Calu3 (cell line): Measurements from ENCODE around the gene TRPC4. TPM values are rescaled to one million over a fixed set of nuclear protein-coding genes. Genes with fewer than 3 reads are reported as not detected.

Experiments
- BruUV-seq: library from RNA; stranded (reverse); fragments of 400-500 nt; replicated peaks from 2 replicates; lab custom pipeline; 2021; lab: Mats Ljungman, UMichigan
- CTCF ChIA-PET: fragments of 300-600 bp; sonication (Branson Sonifier 250); formaldehyde crosslinking; loops from one replicate; lab custom pipeline; 2022; ENCODE audit warnings: antibody characterized with exemption; lab: Charles Lee
- DNase-seq: peaks from one replicate; pipeline ENCODE4 v3.0.0; 2022
- H3K27ac Mint-ChIP-seq: one replicate; pipeline ENCODE4 v1.8.0; 2022; ENCODE audit warnings: mixed read lengths; ENCODE audit not compliant: unreplicated experiment
- H3K27me3 Mint-ChIP-seq: one replicate; pipeline ENCODE4 v1.8.0; 2022; ENCODE audit warnings: mixed read lengths; ENCODE audit not compliant: unreplicated experiment
- H3K36me3 Mint-ChIP-seq: one replicate; pipeline ENCODE4 v1.8.0; 2022; ENCODE audit warnings: mild to moderate bottlenecking, moderate library complexity, mixed read lengths; ENCODE audit not compliant: insufficient read depth, unreplicated experiment
- H3K4me1 Mint-ChIP-seq: one replicate; pipeline ENCODE4 v1.8.0; 2022; ENCODE audit warnings: mild to moderate bottlenecking, low read depth, mixed read lengths; ENCODE audit not compliant: unreplicated experiment
- H3K4me3 Mint-ChIP-seq: one replicate; pipeline ENCODE4 v1.8.0; 2022; ENCODE audit warnings: mild to moderate bottlenecking, low read depth, moderate library complexity, mixed read lengths; ENCODE audit not compliant: unreplicated experiment
- H3K9me3 Mint-ChIP-seq: one replicate; pipeline ENCODE4 v1.8.0; 2022; ENCODE audit warnings: low read depth, mixed read lengths; ENCODE audit not compliant: unreplicated experiment
- intact Hi-C: fragments of 100-400 bp; cut with micrococcal nuclease; formaldehyde crosslinking; loops from one replicate; pipeline ENCODE4 v1.10.0; 2022; ENCODE audit not compliant: unreplicated experiment
- total RNA-seq: library from RNA; stranded (reverse); gene quantifications from 2 replicates; pipeline ENCODE4 v1.2.3, GENCODE V29; 2022
- TF ChIP-seq, protein P1 (sequence below): fragments of 200-600 bp; IDR thresholded peaks from one replicate; pipeline ENCODE4 v1.8.0; 2022; ENCODE audit warnings: antibody characterized with exemption; ENCODE audit not compliant: unreplicated experiment

The TRPC4 gene
- total RNA-seq, 1 experiment from 2014 or later: not detected

DNA sequence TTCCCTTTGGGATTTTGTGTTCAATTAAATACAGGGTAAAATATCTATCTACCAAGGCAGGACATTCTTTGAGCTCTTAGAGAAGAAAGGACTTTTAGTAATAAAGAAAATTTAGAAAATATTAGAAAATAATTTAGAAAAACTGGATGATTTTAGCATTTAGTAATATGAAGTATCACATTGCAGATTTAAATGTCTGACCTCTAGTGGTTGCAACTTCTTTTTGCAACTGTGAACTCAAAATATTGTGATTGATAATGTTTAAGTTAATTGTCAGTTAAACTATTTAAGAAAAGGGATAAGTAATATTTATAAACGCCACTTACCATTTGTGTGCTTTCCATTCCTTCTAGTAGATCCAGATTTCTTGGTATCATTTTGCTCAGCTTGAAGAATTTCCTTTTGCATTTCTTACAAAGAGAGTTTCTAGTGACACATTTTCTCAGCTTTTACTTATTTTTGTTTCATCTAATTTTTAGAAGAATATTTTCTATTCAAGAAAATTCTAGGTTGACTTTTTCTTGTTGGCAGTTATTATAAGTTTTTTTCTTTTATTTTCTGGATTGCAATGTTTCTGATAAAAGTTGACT lies 260.7 kb downstream of the TRPC4 start:
- CTCF ChIA-PET: no interaction called here
- no peaks in the 10 kb centered on the region for H3K9me3 Mint-ChIP-seq
- TF ChIP-seq, protein P1, sequence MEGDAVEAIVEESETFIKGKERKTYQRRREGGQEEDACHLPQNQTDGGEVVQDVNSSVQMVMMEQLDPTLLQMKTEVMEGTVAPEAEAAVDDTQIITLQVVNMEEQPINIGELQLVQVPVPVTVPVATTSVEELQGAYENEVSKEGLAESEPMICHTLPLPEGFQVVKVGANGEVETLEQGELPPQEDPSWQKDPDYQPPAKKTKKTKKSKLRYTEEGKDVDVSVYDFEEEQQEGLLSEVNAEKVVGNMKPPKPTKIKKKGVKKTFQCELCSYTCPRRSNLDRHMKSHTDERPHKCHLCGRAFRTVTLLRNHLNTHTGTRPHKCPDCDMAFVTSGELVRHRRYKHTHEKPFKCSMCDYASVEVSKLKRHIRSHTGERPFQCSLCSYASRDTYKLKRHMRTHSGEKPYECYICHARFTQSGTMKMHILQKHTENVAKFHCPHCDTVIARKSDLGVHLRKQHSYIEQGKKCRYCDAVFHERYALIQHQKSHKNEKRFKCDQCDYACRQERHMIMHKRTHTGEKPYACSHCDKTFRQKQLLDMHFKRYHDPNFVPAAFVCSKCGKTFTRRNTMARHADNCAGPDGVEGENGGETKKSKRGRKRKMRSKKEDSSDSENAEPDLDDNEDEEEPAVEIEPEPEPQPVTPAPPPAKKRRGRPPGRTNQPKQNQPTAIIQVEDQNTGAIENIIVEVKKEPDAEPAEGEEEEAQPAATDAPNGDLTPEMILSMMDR: no peak
- intact Hi-C loops: no loop called here
- H3K36me3 Mint-ChIP-seq: no peaks in the 10 kb centered on the region
- H3K4me1 Mint-ChIP-seq: no peaks in the 10 kb centered on the region
- H3K27me3 Mint-ChIP-seq: no peaks in the 10 kb centered on the region
- no peak overlapping the region for H3K27ac Mint-ChIP-seq
- no peak for DNase-seq
- H3K4me3 Mint-ChIP-seq: no peak overlapping the region
- BruUV-seq: no TSS peak

DNA sequence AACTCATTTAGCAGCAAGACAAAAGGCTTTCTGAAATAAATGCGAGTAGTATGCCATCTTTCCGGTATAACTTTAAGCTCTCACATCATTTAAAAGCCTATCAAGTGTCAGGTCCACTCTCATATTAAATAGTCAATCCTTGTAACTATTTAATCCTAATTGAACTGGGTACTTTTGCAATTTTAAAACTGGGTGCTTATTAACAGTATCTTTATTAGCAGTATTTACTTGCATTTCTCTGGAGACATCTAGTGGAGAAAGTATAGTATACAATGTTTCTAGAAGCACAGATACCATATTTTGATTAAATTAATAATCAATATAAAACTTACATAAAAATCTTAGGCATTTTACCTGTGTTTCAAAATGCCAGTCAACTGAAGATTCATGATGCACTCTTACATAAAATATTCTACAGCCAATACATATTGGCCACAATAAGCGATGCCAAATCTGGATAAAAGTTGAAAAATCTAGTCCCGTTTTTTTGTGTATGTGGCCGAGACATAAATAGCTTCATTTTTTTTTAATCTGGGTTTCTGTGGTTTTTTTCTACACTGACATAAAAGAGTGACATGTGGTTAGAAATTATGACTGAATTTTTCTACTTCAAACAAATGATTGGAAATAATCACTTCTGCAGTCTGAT lies 266.7 kb downstream of the TRPC4 start:
- H3K4me1 Mint-ChIP-seq: no peaks in the 10 kb centered on the region
- intact Hi-C loops: loop anchor here (2.0 kb wide), 1 partner anchor 528 kb away; no protein-coding TSS in a partner anchor
- BruUV-seq: no TSS peak
- CTCF ChIA-PET: no interaction called here
- H3K36me3 Mint-ChIP-seq: no peaks in the 10 kb centered on the region
- DNase-seq: no peak
- H3K27ac Mint-ChIP-seq: no peak overlapping the region
- no peak overlapping the region for H3K4me3 Mint-ChIP-seq
- no peaks in the 10 kb centered on the region for H3K27me3 Mint-ChIP-seq
- H3K9me3 Mint-ChIP-seq: no peaks in the 10 kb centered on the region
- TF ChIP-seq, protein P1: peak; percentile 12

DNA sequence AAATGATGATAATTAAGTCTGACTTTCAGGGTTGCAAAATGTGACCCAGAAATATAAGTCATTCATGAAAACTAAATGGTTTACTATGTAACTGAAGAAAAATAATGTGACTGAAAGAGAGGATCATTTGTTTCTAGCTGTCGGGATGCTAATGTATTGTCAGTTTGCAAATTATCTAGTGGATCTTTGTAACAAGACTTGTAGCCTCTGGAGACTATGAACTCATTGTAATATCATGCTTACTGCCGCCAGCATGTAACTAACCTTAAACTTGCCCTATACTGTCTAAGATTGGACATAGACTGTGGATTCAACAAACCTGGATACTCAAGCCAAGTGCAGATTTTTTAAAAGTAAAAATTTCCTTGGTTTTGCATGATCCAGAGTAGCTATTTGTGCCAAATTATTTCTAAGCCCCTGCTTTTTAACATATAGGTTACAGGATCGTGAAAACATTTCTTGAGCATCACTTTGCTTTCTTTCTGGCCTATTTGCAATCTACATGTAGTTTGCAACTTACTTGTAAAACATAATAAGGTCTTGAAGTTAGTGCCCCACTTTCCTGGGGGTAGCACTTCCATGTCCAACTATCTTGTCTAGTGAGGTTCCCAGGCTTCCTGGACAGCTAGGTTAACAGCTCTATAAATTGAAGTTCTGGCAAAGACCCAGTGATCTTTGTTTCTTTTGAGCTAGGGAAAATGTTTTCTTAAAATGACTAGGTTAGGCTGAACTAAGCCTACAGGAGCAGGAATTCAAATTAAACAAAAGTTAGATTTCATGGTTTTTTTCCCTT lies 267.7 kb downstream of the TRPC4 start:
- CTCF ChIA-PET: no interaction called here
- no peaks in the 10 kb centered on the region for H3K27me3 Mint-ChIP-seq
- no peak overlapping the region for H3K27ac Mint-ChIP-seq
- H3K4me1 Mint-ChIP-seq: no peaks in the 10 kb centered on the region
- no TSS peak for BruUV-seq
- DNase-seq: no peak
- no peaks in the 10 kb centered on the region for H3K9me3 Mint-ChIP-seq
- no peaks in the 10 kb centered on the region for H3K36me3 Mint-ChIP-seq
- intact Hi-C loops: loop anchor here (2.0 kb wide), 1 partner anchor 527 kb away; no protein-coding TSS in a partner anchor
- TF ChIP-seq, protein P1: no peak
- no peak overlapping the region for H3K4me3 Mint-ChIP-seq

DNA sequence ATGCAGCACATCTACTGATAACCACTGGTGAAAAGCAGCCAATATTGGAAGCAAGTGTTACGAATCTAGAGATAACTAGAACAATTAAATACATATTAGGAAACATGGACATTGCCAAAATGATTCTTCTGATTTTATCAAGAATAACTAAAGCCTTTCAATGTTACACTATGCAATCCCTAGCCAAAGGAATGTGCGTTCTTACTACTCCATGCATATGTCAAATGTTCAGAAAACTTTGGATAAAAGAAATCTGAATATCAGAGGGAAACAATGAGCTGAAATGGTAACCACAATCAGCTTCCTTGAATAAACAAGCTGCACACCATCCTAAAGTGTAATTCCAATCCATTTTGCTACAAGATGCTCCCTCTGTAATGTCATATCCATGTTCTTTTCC lies 270.1 kb downstream of the TRPC4 start:
- H3K9me3 Mint-ChIP-seq: no peaks in the 10 kb centered on the region
- CTCF ChIA-PET: no interaction called here
- intact Hi-C loops: loop anchor here (1.0 kb wide), 1 partner anchor 490 kb away; no protein-coding TSS in a partner anchor
- H3K4me3 Mint-ChIP-seq: no peak overlapping the region
- TF ChIP-seq, protein P1: no peak
- no peaks in the 10 kb centered on the region for H3K27me3 Mint-ChIP-seq
- BruUV-seq: no TSS peak
- H3K4me1 Mint-ChIP-seq: no peaks in the 10 kb centered on the region
- H3K27ac Mint-ChIP-seq: no peak overlapping the region
- no peak for DNase-seq
- no peaks in the 10 kb centered on the region for H3K36me3 Mint-ChIP-seq
